Endothelial cell (in vitro differentiated cells): ENCODE data around the gene ADH5. TPM values are rescaled to one million over a fixed set of nuclear protein-coding genes. Genes with fewer than 3 reads are reported as not detected.
A peak's percentile ranks its signal among the peaks of the same experiment; 100 is the strongest.
"Not testable (repeated sequence)": the region's sequence is repeated elsewhere in the genome, so short reads cannot be mapped to it uniquely, and the experiment has no call there.

Experiments
- DNase-seq: peaks from one replicate; pipeline ENCODE4 v3.0.0; 2021; ENCODE audit warnings: low spot score
- H3K27ac Mint-ChIP-seq: one replicate; pipeline ENCODE4 v1.8.0; 2021; ENCODE audit warnings: mixed read lengths, inconsistent platforms; ENCODE audit not compliant: unreplicated experiment
- H3K27me3 Mint-ChIP-seq: one replicate; pipeline ENCODE4 v1.8.0; 2021; ENCODE audit warnings: mild to moderate bottlenecking, moderate library complexity, mixed read lengths, inconsistent platforms; ENCODE audit not compliant: unreplicated experiment
- H3K36me3 Mint-ChIP-seq: one replicate; pipeline ENCODE4 v1.8.0; 2021; ENCODE audit warnings: mild to moderate bottlenecking, low read depth, mixed read lengths, inconsistent platforms; ENCODE audit not compliant: unreplicated experiment
- H3K4me1 Mint-ChIP-seq: one replicate; pipeline ENCODE4 v1.8.0; 2021; ENCODE audit warnings: mild to moderate bottlenecking, mixed read lengths, inconsistent platforms; ENCODE audit not compliant: unreplicated experiment
- H3K4me3 Mint-ChIP-seq: one replicate; pipeline ENCODE4 v1.8.0; 2021; ENCODE audit warnings: mild to moderate bottlenecking, mixed read lengths, inconsistent platforms; ENCODE audit not compliant: unreplicated experiment
- H3K9me3 Mint-ChIP-seq: one replicate; pipeline ENCODE4 v1.8.0; 2021; ENCODE audit warnings: mixed read lengths, inconsistent platforms; ENCODE audit not compliant: unreplicated experiment
- total RNA-seq: library from RNA; stranded (reverse); fragmentation: NEBNext Ultra II Directional; extraction: Animal tissue kit (Norgen Biotek cat#: 25700); gene quantifications from one replicate; pipeline ENCODE4 v1.2.1, GENCODE V29; 2021; ENCODE audit not compliant: unreplicated experiment
- TF ChIP-seq, protein P1 (sequence below): fragments of 200-600 bp; sonication (generic); IDR thresholded peaks from one replicate; pipeline ENCODE4 v1.5.0; 2021; ENCODE audit warnings: antibody characterized with exemption; ENCODE audit not compliant: unreplicated experiment

Gene ADH5
- total RNA-seq, 1 donor from 2014 or later, result 126 TPM

GRCh38 chr4:99126376-99126775 is 37.8 kb upstream of the ADH5 start:
- DNase-seq, result no peak
- TF ChIP-seq, protein P1, sequence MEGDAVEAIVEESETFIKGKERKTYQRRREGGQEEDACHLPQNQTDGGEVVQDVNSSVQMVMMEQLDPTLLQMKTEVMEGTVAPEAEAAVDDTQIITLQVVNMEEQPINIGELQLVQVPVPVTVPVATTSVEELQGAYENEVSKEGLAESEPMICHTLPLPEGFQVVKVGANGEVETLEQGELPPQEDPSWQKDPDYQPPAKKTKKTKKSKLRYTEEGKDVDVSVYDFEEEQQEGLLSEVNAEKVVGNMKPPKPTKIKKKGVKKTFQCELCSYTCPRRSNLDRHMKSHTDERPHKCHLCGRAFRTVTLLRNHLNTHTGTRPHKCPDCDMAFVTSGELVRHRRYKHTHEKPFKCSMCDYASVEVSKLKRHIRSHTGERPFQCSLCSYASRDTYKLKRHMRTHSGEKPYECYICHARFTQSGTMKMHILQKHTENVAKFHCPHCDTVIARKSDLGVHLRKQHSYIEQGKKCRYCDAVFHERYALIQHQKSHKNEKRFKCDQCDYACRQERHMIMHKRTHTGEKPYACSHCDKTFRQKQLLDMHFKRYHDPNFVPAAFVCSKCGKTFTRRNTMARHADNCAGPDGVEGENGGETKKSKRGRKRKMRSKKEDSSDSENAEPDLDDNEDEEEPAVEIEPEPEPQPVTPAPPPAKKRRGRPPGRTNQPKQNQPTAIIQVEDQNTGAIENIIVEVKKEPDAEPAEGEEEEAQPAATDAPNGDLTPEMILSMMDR, result no peak
- Mint-ChIP-seq H3K27ac (no peak overlapping the region), H3K27me3 (peaks cover 2% of the 10 kb centered on the region), H3K4me1 (no peaks in the 10 kb centered on the region), H3K9me3 (no peaks in the 10 kb centered on the region), H3K36me3 (peaks cover 7% of the 10 kb centered on the region), H3K4me3 (no peak overlapping the region)

- no peak for DNase-seq
- Mint-ChIP-seq H3K9me3 (no peaks in the 10 kb centered on the region), H3K36me3 (peaks cover 11% of the 10 kb centered on the region), H3K4me3 (no peak overlapping the region), H3K27ac (no peak overlapping the region), H3K27me3 (peaks cover 3% of the 10 kb centered on the region), H3K4me1 (no peaks in the 10 kb centered on the region)
- TF ChIP-seq, protein P1, result no peak
These were observed 32.4 kb upstream of the ADH5 start for GRCh38 chr4:99121008-99121407.

GRCh38 chr4:99120501-99120900 is 31.9 kb upstream of the ADH5 start:
- Mint-ChIP-seq H3K36me3 (peaks cover 7% of the 10 kb centered on the region), H3K9me3 (no peaks in the 10 kb centered on the region), H3K4me3 (no peak overlapping the region), H3K27ac (no peak overlapping the region), H3K27me3 (peaks cover 3% of the 10 kb centered on the region), H3K4me1 (no peaks in the 10 kb centered on the region)
- DNase-seq, result no peak
- TF ChIP-seq, protein P1, result no peak

GRCh38 chr4:99117876-99118693 is 29.5 kb upstream of the ADH5 start:
- H3K4me3 Mint-ChIP-seq, result no peak overlapping the region
- H3K27ac Mint-ChIP-seq, result no peak overlapping the region
- no peak for DNase-seq
- H3K36me3 Mint-ChIP-seq, result peaks cover 4% of the 10 kb centered on the region
- H3K9me3 Mint-ChIP-seq, result no peaks in the 10 kb centered on the region
- TF ChIP-seq, protein P1, result peak; percentile 37
- H3K27me3 Mint-ChIP-seq, result peaks cover 3% of the 10 kb centered on the region
- H3K4me1 Mint-ChIP-seq, result no peaks in the 10 kb centered on the region

- H3K27ac Mint-ChIP-seq, H3K4me1 Mint-ChIP-seq, H3K4me3 Mint-ChIP-seq, H3K27me3 Mint-ChIP-seq, DNase-seq, H3K9me3 Mint-ChIP-seq, H3K36me3 Mint-ChIP-seq: not testable (repeated sequence)
These were observed 28.7 kb upstream of the ADH5 start for GRCh38 chr4:99117122-99117841.

DNA sequence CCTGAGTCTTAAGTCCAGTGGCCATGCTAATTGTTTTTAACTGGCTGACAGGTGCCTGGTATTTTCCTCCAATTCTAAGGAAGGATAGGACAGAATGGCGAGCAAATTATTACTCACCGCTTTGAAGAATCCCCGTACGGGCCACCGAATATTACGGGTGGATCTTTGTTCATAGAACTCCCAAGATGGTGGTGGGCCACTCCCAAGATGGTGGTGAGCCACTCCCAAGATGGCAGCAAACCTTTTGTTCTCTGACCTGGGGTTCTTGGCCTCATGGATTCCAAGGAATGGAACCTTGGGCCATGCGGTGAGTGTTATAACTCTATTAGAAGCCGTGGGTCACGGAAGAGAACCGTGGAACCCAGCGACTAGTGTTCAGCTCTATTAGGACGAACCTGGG is 20.7 kb upstream of the ADH5 start:
- H3K9me3 Mint-ChIP-seq, H3K27me3 Mint-ChIP-seq, H3K4me1 Mint-ChIP-seq, DNase-seq, H3K36me3 Mint-ChIP-seq, H3K4me3 Mint-ChIP-seq, H3K27ac Mint-ChIP-seq: not testable (repeated sequence)
